Psoas muscle (tissue), 8 donors: ENCODE measurements around the gene DNAI7. TPM values are rescaled to one million over a fixed set of nuclear protein-coding genes. Genes with fewer than 3 reads are reported as not detected.

Source experiments
- ATAC-seq, 4 donors: fragments of 200-7000 bp; cut with Tn5 transposase; one replicate each; pipeline ENCODE4 v1.9.1; 2020; ENCODE audit warnings: moderate library complexity in 3 of 4, mild to moderate bottlenecking in 2 of 4
- DNase-seq, 2 donors: peaks; one replicate each; pipeline ENCODE4 v3.0.0-alpha.2; 2020
- H3K27ac ChIP-seq: fragments of 200-600 bp; one replicate; pipeline ENCODE4 v1.8.0; 2022
- H3K27me3 ChIP-seq, 3 donors: fragments of 200-600 bp in 1 of 3; one replicate each; pipeline versions ENCODE4 v1.6.1 to v1.8.0; 2013 to 2022; ENCODE audit warnings: low read length in 2 of 3, mild to moderate bottlenecking in 2 of 3, moderate library complexity in 1 of 3; ENCODE audit not compliant: insufficient read depth in 3 of 3
- H3K36me3 ChIP-seq, 2 donors: fragments of 200-600 bp in 1 of 2; one replicate each; pipeline versions ENCODE4 v1.6.1 to v1.8.0; 2013 to 2022; ENCODE audit warnings: low read depth in 1 of 2, mild to moderate bottlenecking in 1 of 2, moderate library complexity in 1 of 2; ENCODE audit not compliant: insufficient read depth in 1 of 2
- H3K4me1 ChIP-seq: fragments of 200-600 bp; one replicate; pipeline ENCODE4 v1.8.0; 2022
- H3K4me3 ChIP-seq: fragments of 200-600 bp; one replicate; pipeline ENCODE4 v1.8.0; 2022; ENCODE audit warnings: mild to moderate bottlenecking
- H3K9me3 ChIP-seq: fragments of 200-600 bp; one replicate; pipeline ENCODE4 v1.8.0; 2022
- WGBS, 3 donors: extraction: QIAGEN DNeasy Blood & Tissue Kit; methylation state at CpG; one replicate each; pipeline versions ENCODE4 v1.1.6 to v1.1.7; 2013; 5-methylcytosine and 5-hydroxymethylcytosine counted together
- intact Hi-C, 2 donors: fragments of 100-400 bp; cut with DNase I; formaldehyde crosslinking; loops; one replicate each; pipeline versions ENCODE4 v1.11.0 to v1.14.2; 2022
- polyA plus RNA-seq, 3 donors: library from polyadenylated mRNA; stranded (reverse); fragments of 200-250 nt; gene quantifications; one replicate each; pipeline ENCODE4 v1.2.3, GENCODE V29; 2013
- total RNA-seq, 4 donors: library from RNA; stranded (reverse); fragmentation: NEBNext Ultra II Directional in 2 of 4; extraction: Animal tissue kit (Norgen Biotek cat#: 25700) in 2 of 4; gene quantifications; one replicate each; pipeline versions ENCODE4 v1.2.1 to v1.2.4, GENCODE V29; 2021 to 2023
- TF ChIP-seq, protein P1 (sequence below): fragments of 200-600 bp; IDR thresholded peaks from one replicate; pipeline ENCODE4 v1.8.0; 2022; ENCODE audit warnings: antibody characterized with exemption
- donor health status: healthy with polysubstance abuse.
- donor health status: DM: no; HTN: no; CAD: no; lungs with moderate emphysema.
- donor health status: Bipolar disorder and iron deficiency.
- donor health status: healthy.
- donor health status: DM: yes; HTN: yes; CAD: no.
- donor health status: DM: no; HTN: no; CAD: no.
- donor health status: DM: no; HTN: no; CAD: no.
- donor health status: DM: yes; HTN: yes; CAD: no.

Gene DNAI7
- total and polyA plus RNA-seq, 7 donors: 0.06 to 0.74 (median 0.26) TPM; not detected in 2

GRCh38 chr12:25123126-25123525 lies 71.8 kb downstream of the DNAI7 start:
- no peak for ATAC-seq
- H3K4me1 ChIP-seq: no peaks in the 10 kb centered on the region
- no peak overlapping the region for H3K4me3 ChIP-seq
- TF ChIP-seq, protein P1, sequence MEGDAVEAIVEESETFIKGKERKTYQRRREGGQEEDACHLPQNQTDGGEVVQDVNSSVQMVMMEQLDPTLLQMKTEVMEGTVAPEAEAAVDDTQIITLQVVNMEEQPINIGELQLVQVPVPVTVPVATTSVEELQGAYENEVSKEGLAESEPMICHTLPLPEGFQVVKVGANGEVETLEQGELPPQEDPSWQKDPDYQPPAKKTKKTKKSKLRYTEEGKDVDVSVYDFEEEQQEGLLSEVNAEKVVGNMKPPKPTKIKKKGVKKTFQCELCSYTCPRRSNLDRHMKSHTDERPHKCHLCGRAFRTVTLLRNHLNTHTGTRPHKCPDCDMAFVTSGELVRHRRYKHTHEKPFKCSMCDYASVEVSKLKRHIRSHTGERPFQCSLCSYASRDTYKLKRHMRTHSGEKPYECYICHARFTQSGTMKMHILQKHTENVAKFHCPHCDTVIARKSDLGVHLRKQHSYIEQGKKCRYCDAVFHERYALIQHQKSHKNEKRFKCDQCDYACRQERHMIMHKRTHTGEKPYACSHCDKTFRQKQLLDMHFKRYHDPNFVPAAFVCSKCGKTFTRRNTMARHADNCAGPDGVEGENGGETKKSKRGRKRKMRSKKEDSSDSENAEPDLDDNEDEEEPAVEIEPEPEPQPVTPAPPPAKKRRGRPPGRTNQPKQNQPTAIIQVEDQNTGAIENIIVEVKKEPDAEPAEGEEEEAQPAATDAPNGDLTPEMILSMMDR: no peak
- no peaks in the 10 kb centered on the region for H3K9me3 ChIP-seq
- H3K27ac ChIP-seq: no peak overlapping the region
- H3K36me3 ChIP-seq: no peaks in the 10 kb centered on the region
- DNase-seq: no peak
- no peaks in the 10 kb centered on the region for H3K27me3 ChIP-seq
- 40 to 44% (median 42%) methylated on average over 1 of the region's 1 CpG for WGBS, 3 donors
- intact Hi-C loops: no loop called here

DNA sequence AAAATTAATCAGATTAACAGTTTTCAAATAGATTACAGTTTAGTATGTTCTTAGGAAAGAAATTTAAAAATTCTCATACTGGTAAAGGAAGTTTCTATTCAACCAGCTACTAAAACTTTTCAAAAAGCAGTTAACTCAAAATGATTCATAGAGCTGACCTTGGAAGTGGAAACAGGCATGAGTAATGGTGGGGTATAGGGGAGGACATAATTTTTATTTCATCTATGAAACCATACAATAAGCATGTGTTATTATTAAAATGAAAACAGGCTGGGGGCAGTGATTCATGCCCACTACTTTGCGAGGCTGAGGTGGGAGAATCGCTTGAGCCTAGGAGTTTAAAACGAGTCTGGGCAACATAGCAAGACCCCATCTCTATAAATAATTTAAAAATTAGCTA lies 73.0 kb downstream of the DNAI7 start:
- TF ChIP-seq, protein P1: no peak
- WGBS, 3 donors: 86 to 89% (median 88%) methylated on average over 3 of the region's 3 CpGs
- Histone ChIP-seq H3K27ac (no peak overlapping the region), H3K4me3 (no peak overlapping the region), H3K36me3 (no peaks in the 10 kb centered on the region), H3K27me3 (no peaks in the 10 kb centered on the region), H3K9me3 (no peaks in the 10 kb centered on the region), H3K4me1 (no peaks in the 10 kb centered on the region)
- DNase-seq (no peak), ATAC-seq (no peak)
- intact Hi-C loops: no loop called here

GRCh38 chr12:25121110-25121509 lies 73.8 kb downstream of the DNAI7 start:
- DNase-seq: no peak
- Histone ChIP-seq H3K27me3 (no peaks in the 10 kb centered on the region), H3K4me1 (no peaks in the 10 kb centered on the region), H3K27ac (no peak overlapping the region), H3K9me3 (no peaks in the 10 kb centered on the region), H3K4me3 (no peak overlapping the region), H3K36me3 (no peaks in the 10 kb centered on the region)
- intact Hi-C loops: no loop called here
- ATAC-seq: no peak
- 83 to 88% (median 86%) methylated on average over 6 of the region's 6 CpGs for WGBS, 3 donors
- TF ChIP-seq, protein P1: no peak

- ATAC-seq: no peak
- H3K9me3 ChIP-seq: no peaks in the 10 kb centered on the region
- WGBS, 3 donors: 73 to 84% (median 74%) methylated on average over 1 of the region's 1 CpG
- intact Hi-C loops: no loop called here
- H3K36me3 ChIP-seq: no peaks in the 10 kb centered on the region
- TF ChIP-seq, protein P1: no peak
- H3K27ac ChIP-seq: no peak overlapping the region
- no peak overlapping the region for H3K4me3 ChIP-seq
- no peaks in the 10 kb centered on the region for H3K4me1 ChIP-seq
- H3K27me3 ChIP-seq: no peaks in the 10 kb centered on the region
- no peak for DNase-seq
Measured at GRCh38 chr12:25119020-25119419, 75.9 kb downstream of the DNAI7 start.

DNA sequence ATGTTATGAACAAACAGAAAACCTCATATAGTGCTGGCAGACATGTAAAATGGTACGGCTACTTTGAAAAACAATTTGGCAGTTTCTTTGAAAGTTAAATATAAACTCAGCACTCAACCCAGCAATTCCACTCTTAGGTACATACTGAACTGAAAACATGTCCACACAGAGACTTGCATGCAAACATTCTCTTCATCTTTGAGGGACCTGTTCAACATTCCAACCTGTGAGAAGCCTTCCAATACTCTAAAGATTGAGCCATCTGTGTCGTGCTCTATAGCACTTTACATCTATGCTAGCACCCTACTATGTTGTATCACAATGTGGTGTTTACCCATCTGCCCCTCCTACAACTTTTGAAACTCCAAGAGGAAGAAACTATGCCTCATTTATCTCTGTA lies 79.3 kb downstream of the DNAI7 start:
- ATAC-seq: no peak
- 50 to 76% (median 57%) methylated on average over 2 of the region's 2 CpGs for WGBS, 3 donors
- no peaks in the 10 kb centered on the region for H3K36me3 ChIP-seq
- no peak for DNase-seq
- no peak overlapping the region for H3K27ac ChIP-seq
- no peaks in the 10 kb centered on the region for H3K27me3 ChIP-seq
- no peaks in the 10 kb centered on the region for H3K9me3 ChIP-seq
- TF ChIP-seq, protein P1: no peak
- H3K4me1 ChIP-seq: no peaks in the 10 kb centered on the region
- intact Hi-C loops: no loop called here
- H3K4me3 ChIP-seq: no peak overlapping the region
